ENCODE measurements around the gene EP400.

EP400 gene

GRCh38 chr12:132021965-132022364 is 72.2 kb downstream of the EP400 start:
- DNase-seq (ENCODE audit: low read depth), result no peak

DNA sequence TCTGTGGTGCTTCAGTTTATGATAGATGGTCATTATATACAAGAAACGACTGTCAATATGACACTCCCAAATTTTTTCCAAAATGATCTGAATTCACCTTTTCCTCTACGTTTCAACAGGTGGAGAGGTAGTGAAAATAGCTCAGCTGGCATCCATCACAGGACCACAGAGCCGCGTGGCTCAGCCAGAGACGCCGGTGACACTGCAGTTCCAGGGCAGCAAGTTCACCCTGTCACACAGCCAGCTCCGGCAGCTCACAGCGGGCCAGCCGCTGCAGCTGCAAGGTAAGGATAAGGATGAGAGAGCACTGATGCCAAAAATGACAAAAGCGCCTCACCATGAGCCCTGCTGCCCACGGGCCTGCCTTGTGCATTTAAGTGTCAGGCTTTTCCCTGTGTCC is 73.9 kb downstream of the EP400 start:
- no peak for DNase-seq (ENCODE audit: low read depth)
- no peak overlapping the region for H3K4me3 ChIP-seq (ENCODE audit: low read depth, low read length)
- TF ChIP-seq, protein P1, sequence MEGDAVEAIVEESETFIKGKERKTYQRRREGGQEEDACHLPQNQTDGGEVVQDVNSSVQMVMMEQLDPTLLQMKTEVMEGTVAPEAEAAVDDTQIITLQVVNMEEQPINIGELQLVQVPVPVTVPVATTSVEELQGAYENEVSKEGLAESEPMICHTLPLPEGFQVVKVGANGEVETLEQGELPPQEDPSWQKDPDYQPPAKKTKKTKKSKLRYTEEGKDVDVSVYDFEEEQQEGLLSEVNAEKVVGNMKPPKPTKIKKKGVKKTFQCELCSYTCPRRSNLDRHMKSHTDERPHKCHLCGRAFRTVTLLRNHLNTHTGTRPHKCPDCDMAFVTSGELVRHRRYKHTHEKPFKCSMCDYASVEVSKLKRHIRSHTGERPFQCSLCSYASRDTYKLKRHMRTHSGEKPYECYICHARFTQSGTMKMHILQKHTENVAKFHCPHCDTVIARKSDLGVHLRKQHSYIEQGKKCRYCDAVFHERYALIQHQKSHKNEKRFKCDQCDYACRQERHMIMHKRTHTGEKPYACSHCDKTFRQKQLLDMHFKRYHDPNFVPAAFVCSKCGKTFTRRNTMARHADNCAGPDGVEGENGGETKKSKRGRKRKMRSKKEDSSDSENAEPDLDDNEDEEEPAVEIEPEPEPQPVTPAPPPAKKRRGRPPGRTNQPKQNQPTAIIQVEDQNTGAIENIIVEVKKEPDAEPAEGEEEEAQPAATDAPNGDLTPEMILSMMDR (IDR thresholded peaks at IDR 0.05; ENCODE audit: insufficient read depth, low read depth, low read length, missing control alignments), result no peak

More at GRCh38 chr12:132021965-132022364, 72.2 kb downstream of the EP400 start:
- TF ChIP-seq, protein P1 (IDR thresholded peaks at IDR 0.05; ENCODE audit: insufficient read depth, low read depth, low read length, missing control alignments), result no peak
- H3K4me3 ChIP-seq (ENCODE audit: low read depth, low read length), result no peak overlapping the region

GRCh38 chr12:132024758-132025157 is 75.0 kb downstream of the EP400 start:
- TF ChIP-seq, protein P1 (IDR thresholded peaks at IDR 0.05; ENCODE audit: insufficient read depth, low read depth, low read length, missing control alignments), result no peak
- DNase-seq (ENCODE audit: low read depth), result no peak
- no peak overlapping the region for H3K4me3 ChIP-seq (ENCODE audit: low read depth, low read length)

DNA sequence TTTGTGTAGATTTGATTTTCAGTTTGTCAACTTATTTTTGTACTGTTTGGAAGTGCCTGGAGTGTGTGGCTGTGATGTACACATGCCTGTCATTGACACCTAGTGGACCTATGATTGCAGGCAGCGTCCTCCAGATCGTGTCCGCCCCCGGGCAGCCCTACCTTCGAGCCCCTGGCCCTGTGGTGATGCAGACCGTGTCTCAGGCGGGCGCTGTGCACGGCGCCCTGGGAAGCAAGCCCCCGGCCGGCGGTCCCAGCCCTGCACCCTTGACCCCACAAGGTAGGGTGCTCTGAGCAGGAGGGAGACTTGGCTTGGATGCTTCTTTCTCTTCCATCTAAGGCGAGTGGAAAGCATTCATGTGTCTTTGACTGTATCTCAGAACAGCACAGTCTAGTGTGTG is 75.8 kb downstream of the EP400 start:
- H3K4me3 ChIP-seq (ENCODE audit: low read depth, low read length), result no peak overlapping the region

DNA sequence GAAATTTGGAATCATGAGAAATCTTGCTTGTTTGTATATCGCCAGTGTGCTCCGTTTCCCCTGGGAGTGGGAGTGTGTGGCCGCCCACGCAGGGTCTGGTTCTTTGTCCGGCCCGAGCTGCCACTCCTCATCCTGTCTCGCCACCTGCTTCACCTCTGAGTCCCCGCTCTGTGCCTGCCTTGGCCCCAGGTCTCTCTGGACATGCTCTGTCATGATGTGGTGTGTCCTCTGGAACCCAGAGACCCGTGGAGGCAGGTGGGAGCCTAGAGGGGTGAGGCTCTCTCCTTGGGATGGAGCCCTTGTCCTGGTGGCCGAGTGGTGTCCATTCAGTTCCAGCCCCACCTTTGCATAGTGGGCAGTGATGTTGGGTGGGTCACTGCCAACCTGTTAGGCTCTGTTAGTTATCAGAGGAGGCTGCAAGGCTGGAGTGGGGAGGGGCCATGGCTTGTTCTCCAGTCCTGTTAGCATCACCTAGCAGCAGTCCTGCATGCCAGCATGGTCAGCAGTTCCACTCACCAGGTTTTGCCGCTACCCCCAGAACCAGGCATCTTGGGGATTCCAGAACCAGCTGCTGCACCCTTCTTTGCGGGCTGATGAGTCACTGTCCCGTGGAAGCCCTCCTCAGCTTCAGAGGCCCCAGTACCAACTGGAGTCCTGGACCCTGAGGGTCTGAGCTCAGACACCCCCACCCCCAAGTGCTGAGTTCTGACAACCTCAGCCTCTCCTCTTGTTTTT is 76.5 kb downstream of the EP400 start:
- TF ChIP-seq, protein P1 (IDR thresholded peaks at IDR 0.05; ENCODE audit: insufficient read depth, low read depth, low read length, missing control alignments), result no peak
- no peak for DNase-seq (ENCODE audit: low read depth)
- H3K4me3 ChIP-seq (ENCODE audit: low read depth, low read length), result no peak overlapping the region

More for the DNA sequence above, 75.8 kb downstream of the EP400 start:
- DNase-seq (ENCODE audit: low read depth), result no peak
- TF ChIP-seq, protein P1 (IDR thresholded peaks at IDR 0.05; ENCODE audit: insufficient read depth, low read depth, low read length, missing control alignments), result no peak

DNA sequence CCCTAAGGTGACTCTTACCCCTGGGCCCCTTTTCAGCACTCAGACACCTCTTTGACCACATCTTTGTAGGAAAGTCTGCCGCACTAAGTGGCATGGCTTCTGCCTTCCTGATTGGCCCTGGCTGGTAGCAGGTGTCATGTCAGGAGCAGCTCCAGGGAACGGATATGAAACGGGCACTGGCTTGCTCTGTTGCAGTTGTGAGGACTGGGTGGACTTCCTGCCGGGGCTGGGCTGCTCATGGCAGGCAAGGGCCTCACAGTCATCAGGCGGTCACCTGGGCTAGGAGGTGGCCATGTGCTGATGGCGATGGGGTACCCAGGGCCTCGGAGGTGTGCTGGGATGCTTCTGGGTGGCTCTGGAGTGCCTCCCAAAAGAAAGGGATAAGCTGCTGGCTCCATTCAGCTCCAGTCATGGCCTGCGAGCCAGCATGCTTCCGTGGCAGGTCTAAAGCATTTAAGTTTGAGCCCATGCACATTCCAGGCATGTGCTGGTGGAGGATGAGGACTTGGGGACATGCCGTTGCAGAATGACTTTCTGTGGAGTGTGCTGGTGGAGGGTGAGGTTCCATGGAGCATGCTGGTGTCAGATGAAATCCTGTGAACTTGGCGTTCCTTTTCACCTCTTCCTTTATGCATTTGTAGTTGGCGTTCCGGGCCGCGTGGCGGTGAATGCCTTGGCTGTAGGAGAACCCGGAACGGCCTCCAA is 77.2 kb downstream of the EP400 start:
- no peak for DNase-seq (ENCODE audit: low read depth)
- TF ChIP-seq, protein P1 (IDR thresholded peaks at IDR 0.05; ENCODE audit: insufficient read depth, low read depth, low read length, missing control alignments), result no peak
- H3K4me3 ChIP-seq (ENCODE audit: low read depth, low read length), result no peak overlapping the region
